22Rv1 (cell line): ENCODE measurements around the gene CNTNAP4.

ENCODE experiments used
- H3K27ac ChIP-seq: fragments of 450-650 bp; 2 replicates; pipeline ENCODE4 v1.5.1; 2017
- ZFX ChIP-seq: fragments of 450-650 bp; IDR thresholded peaks from 2 replicates; pipeline ENCODE4 v1.6.1; 2017; ENCODE audit warnings: antibody characterized with exemption, borderline replicate concordance
- TF ChIP-seq, protein P1 (sequence below): fragments of 450-650 bp; IDR thresholded peaks from 2 replicates; pipeline ENCODE4 v1.5.1; 2017; ENCODE audit warnings: mild to moderate bottlenecking

Gene CNTNAP4

DNA sequence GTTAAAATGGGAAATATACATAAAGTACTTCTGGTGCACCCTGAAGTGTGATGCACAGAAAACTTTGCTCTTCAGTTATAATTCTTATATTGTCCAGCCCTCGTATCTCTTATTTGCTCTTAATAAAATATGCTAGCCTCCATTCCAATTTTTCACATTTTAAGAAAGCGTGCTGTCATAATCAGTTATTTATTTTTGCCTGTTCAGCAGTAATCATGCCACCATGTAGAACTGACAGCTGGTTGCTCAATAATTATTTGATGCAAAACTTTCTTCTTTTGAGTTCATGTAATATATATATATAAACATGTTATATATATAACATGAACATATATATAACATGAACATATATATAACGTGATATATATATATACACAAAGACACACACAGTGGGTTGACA, 294.6 kb downstream of the CNTNAP4 start:
- TF ChIP-seq ZFX = no peak
- TF ChIP-seq, protein P1, sequence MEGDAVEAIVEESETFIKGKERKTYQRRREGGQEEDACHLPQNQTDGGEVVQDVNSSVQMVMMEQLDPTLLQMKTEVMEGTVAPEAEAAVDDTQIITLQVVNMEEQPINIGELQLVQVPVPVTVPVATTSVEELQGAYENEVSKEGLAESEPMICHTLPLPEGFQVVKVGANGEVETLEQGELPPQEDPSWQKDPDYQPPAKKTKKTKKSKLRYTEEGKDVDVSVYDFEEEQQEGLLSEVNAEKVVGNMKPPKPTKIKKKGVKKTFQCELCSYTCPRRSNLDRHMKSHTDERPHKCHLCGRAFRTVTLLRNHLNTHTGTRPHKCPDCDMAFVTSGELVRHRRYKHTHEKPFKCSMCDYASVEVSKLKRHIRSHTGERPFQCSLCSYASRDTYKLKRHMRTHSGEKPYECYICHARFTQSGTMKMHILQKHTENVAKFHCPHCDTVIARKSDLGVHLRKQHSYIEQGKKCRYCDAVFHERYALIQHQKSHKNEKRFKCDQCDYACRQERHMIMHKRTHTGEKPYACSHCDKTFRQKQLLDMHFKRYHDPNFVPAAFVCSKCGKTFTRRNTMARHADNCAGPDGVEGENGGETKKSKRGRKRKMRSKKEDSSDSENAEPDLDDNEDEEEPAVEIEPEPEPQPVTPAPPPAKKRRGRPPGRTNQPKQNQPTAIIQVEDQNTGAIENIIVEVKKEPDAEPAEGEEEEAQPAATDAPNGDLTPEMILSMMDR = no peak
- no peak overlapping the region for H3K27ac ChIP-seq

DNA sequence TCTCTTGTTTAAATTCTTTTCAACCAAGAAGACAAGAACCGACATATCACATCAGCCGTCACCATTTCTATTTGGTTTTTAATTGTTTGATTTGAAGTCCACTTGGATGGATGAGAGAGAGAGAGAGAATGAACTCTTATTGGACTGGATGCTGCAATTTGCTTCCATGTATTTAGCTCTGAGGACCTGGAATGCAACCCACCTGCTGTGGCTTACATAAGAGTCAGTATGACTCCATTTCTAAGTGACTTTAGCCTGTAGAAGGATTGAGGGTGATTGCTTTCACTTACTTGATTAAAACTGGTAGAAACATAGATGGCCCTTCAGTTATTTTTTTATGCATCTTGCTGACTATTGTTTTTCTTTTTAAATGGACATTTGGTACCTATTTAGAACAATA, 296.1 kb downstream of the CNTNAP4 start:
- no peak overlapping the region for H3K27ac ChIP-seq

DNA sequence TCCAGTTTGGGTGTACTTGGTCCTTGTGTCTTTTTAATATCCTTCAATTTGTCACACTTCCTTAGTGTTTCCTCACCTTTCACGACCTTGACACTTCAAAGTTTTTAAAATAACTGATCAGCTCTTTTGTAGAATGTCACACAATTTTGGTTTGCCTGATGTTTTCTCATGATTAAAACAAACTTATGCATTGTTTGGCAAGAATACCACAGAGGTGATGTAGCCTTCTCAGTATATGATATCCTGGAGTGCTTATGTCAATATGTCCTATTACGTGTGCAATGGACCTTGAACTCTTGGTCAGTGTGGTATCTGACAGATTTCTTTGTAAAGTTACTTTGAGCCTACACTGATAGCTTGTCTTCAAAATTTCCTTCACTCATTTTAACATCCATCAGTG, 297.4 kb downstream of the CNTNAP4 start:
- H3K27ac ChIP-seq = peak overlapping the region; percentile 62
- TF ChIP-seq, protein P1 = no peak
- TF ChIP-seq ZFX = no peak

More for the DNA sequence above, 296.1 kb downstream of the CNTNAP4 start:
- no peak for TF ChIP-seq ZFX
- TF ChIP-seq, protein P1 = no peak

DNA sequence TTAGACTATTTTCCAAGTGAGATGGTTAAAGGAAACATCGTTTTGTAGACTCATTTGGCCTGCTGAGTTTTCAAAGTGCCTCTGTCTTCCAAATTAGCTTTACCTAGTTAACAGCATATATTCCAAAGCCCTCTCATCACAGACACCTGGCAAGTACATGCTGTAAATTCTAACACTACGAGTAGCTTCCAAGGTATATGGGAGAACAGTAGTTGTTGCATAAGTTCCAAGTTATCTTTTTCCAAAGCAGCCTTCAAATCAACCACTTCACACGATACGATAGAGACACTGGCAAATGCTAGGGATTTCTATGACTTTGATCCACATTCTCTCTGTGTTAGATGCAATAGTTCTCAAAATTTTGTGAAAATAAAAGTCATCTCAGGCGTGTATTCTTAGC, 299.3 kb downstream of the CNTNAP4 start:
- H3K27ac ChIP-seq = no peak overlapping the region
- TF ChIP-seq ZFX = no peak
- TF ChIP-seq, protein P1 = no peak

DNA sequence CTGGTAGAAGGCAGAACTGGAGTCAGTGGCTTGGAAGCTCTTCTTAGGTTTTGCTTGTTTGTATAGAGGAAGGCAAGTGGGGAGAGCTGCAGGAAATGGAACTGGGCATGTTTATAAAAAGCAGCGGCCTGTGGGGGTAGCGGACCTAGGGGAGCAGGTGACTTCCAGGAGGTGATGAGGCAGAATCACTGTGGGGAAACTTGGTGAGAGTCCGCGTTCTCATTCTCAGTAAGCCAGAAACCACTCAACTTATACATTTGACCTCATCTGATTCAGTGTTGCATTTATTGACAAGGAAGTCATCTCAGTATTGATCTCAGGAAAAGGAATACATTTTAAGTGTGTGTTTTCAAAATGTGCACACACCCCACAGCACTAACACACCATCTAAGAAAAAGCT, 299.8 kb downstream of the CNTNAP4 start:
- TF ChIP-seq, protein P1 = no peak
- no peak for TF ChIP-seq ZFX
- no peak overlapping the region for H3K27ac ChIP-seq

DNA sequence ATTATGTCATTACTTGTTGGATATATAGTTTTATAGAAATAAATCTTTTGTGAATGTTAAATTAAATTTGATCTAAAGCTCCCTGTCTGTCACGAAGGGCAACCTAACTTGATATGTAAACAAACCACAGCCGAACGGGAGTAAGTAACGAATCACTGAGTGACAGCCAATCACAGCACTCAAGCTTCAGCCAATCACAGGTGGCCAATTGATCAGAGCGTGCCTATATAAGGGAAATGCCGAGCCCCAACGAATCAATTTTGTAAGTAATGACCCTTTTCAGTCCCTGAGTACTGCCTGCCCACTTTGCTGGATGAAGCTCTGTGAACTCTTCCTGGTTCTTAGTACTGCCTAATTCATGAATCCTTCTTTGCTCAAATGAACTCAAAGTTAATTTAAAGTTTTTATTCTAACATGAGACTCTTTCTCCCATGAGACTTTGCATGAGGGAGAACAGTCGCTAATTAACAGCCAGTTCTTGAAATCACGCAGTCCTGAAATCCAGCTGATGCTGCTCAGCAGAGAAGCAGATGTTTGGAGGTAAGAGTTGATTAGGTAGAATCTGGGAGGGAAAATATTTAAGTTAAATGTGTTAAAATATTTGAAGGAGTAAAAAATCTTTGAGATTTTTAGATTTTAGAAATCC, 302.2 kb downstream of the CNTNAP4 start:
- TF ChIP-seq, protein P1 = no peak
- TF ChIP-seq ZFX = no peak
- no peak overlapping the region for H3K27ac ChIP-seq

DNA sequence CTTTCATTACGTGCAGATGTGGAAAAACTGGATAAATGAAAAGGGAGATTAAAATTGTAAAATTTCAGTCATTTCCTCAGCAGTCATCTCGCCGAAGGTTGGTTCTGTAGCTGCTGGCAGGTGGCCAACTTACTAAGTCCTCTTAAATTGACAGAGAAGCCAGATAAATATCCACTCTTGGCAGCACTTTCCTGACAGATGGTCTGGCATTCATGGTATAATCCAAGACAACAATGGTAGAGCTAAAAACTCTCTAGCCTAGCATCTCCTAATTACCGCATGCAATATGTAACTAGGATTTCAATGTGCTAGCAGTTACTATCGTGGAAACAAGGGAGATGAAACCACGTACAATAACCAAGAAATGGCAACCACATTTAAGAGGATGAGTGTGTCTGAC, 306.3 kb downstream of the CNTNAP4 start:
- TF ChIP-seq, protein P1 = no peak
- no peak for TF ChIP-seq ZFX

More for the DNA sequence above, 306.3 kb downstream of the CNTNAP4 start:
- H3K27ac ChIP-seq = no peak overlapping the region
